RPMI8226 (cell line): Measurements from ENCODE around the gene KRTAP9-1.
"Not testable (repeated sequence)": the region's sequence is repeated elsewhere in the genome, so short reads cannot be mapped to it uniquely, and the experiment has no call there.

ENCODE experiments used
- DNase-seq: peaks from one replicate; pipeline ENCODE4 v3.0.0-alpha.2; 2015

Gene KRTAP9-1, protein sequence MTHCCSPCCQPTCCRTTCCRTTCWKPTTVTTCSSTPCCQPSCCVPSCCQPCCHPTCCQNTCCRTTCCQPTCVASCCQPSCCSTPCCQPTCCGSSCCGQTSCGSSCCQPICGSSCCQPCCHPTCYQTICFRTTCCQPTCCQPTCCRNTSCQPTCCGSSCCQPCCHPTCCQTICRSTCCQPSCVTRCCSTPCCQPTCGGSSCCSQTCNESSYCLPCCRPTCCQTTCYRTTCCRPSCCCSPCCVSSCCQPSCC

GRCh38 chr17:41189837-41190318 is at the start of gene KRTAP9-1:
Gene KRTAP9-1 (plus strand): TSS chr17:41189887. CDS start chr17:41189887, 0 bp downstream.
- DNase-seq: not testable (repeated sequence)

DNA sequence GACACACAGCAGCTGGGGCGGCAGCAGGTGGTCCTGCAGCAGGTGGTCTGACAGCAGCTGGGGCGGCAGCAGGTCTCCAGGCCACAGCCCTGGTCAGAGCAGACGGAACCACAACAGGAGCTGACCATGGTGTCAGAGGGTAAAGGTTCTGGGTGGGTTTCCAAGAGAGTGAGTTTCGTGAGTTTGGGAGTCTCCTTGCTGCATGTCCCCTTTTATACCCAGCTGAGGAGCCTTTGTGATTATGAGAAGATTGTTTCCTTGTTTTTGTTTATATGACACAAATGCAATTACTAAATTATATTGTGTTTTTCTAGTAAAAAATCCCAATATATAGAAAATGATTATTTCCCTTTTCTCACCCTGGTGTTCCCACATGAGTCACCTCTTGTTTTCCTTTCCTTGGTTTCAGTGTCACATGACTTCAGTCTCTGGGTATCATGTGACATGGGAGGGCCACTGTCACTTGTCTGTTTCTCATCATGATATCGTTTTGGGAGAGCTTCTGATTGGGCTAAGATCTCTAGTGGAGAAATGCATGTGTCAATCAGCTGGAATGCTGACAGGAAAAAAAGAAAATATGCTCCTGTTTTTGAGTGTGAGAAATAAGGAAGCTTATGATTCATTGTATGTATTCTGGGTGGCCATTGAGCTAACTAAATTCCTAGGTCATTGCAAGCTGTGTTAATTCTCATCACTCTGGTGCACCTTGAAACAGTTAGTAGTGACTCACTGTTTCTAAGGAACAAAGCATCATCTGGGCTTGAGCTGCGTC is 49.1 kb upstream of the KRTAP9-1 start, which contains the start of gene KRTAP4-6:
Gene KRTAP4-6 (minus strand): TSS at position 185 of the 772 bp plus-strand sequence. CDS start 57 bp downstream, at position 128.
- no peak for DNase-seq

GRCh38 chr17:41141361-41141760 is 48.3 kb upstream of the KRTAP9-1 start:
- DNase-seq: no peak

- no peak for DNase-seq
Observed at GRCh38 chr17:41144846-41145245, 44.8 kb upstream of the KRTAP9-1 start.

- DNase-seq: no peak
Observed at GRCh38 chr17:41145261-41145660, 44.4 kb upstream of the KRTAP9-1 start.

DNA sequence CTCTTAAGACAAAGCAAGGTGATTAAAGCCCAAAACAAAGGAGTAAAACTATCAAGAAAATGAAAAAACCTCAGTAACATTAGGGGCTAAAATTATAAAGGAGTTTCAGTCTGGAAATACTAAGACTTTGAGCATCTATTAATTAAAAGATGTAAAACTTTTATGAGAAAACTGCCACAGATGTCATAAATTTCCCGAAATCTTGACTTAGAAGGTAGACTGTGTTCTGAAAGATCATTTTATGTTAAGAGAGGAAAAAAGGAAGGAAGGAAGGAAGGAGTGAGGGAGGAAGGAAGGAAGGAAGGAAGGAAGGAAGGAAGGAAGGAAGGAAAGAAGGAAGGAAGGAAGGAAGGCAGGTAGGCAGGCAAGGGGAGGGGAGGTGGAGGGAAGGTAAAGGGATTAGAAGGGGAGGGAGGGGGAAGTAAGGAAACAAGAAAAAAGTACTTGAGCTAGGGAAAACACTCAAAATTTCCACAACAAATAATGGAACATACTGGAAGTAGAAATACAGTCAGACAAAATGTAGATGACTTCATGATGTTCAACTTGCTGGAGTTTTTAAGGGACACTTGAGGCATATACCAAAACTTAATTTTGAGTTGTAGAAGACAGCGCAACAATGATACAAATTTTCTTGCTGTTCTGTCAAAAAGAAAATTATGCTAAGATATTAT is 42.0 kb upstream of the KRTAP9-1 start:
- no peak for DNase-seq

- DNase-seq: not testable (repeated sequence)
Observed at GRCh38 chr17:41148971-41149651, 40.6 kb upstream of the KRTAP9-1 start.

GRCh38 chr17:41149652-41149985 is 40.1 kb upstream of the KRTAP9-1 start, which contains the start of gene KRTAP4-5:
Gene KRTAP4-5 (minus strand): TSS chr17:41149825. CDS start chr17:41149767, 58 bp downstream.
- DNase-seq: no peak

GRCh38 chr17:41150026-41150425 is 39.7 kb upstream of the KRTAP9-1 start:
- no peak for DNase-seq

- no peak for DNase-seq
Observed at GRCh38 chr17:41151525-41151924, 38.2 kb upstream of the KRTAP9-1 start.

DNA sequence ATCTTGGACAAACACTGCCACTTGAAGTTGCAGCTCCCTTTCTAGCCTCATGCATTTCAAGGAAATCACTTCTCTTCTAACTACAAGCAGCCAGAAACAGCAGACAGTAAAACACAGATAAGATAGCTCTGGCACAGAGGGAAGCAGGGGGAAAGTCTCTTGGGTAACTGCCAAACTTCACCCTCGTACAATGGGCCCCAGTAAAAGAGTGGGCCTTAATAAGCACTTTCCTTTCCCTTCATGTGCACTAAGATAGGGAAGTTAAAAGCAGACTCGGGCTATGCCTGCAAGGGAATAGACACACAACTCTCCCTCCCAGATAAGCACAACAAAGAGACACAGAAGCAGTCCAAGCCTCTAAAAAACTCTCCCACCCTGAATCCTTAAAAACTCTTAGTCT is 35.8 kb upstream of the KRTAP9-1 start:
- DNase-seq: peak; percentile 38

- DNase-seq: not testable (repeated sequence)
Observed at GRCh38 chr17:41160190-41160589, 29.5 kb upstream of the KRTAP9-1 start.

DNA sequence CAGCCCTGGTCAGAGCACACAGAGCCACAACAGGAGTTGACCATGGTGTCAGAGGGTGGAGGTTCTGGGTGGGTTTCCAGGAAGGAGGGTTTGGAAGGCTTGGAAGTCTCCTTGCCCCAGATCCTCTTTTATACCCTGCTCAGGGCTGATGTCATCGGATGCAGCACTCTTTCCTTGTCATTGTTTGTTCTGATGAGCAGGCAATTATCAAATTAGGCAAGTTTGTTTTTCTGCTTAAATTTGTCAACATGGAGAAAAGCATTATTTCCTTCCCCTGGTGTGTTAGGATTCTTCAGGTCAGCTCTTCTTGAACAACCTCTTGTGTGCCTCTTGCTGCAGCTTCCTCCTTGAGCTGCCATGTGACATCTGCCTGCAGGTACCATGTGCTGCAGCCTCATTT is 29.0 kb upstream of the KRTAP9-1 start, which contains the start of gene KRTAP4-4:
Gene KRTAP4-4 (minus strand): TSS at position 101 of the 400 bp plus-strand sequence. CDS start 57 bp downstream, at position 44.
- DNase-seq: peak; percentile 14

- DNase-seq: no peak
Observed at GRCh38 chr17:41163828-41164227, 25.9 kb upstream of the KRTAP9-1 start.

DNA sequence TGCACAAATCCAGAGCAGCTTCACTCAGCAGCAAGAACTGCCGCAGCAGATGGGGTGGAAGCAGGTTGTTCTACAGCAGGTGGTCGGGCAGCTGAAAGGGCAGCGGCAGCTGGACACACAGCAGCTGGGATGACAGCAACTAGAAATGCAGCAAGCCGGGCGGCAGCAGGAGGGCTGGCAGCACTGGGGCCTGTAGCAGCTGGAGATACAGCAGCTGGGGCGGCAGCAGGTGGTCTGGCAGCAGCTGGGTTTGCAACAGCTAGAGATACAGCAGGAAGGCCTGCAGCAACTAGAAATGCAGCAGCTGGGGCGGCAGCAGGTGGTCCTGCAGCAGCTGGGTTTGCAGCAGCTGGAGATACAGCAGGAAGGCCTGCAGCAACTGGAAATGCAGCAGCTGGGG is 22.1 kb upstream of the KRTAP9-1 start:
- no peak for DNase-seq

GRCh38 chr17:41168121-41168520 is 21.6 kb upstream of the KRTAP9-1 start, which contains the start of gene KRTAP4-3:
Gene KRTAP4-3 (minus strand): TSS chr17:41168221. CDS start chr17:41168172, 49 bp downstream.
- no peak for DNase-seq

- DNase-seq: no peak
Observed at GRCh38 chr17:41171886-41172285, 17.8 kb upstream of the KRTAP9-1 start.

- DNase-seq: peak; percentile 54
Observed at GRCh38 chr17:41176744-41177387, 12.8 kb upstream of the KRTAP9-1 start.

- DNase-seq: no peak
Observed at GRCh38 chr17:41177727-41178271, 11.9 kb upstream of the KRTAP9-1 start, which contains the start of gene KRTAP4-2. Gene KRTAP4-2 (minus strand): TSS chr17:41178221. CDS start chr17:41178164, 57 bp downstream.

- no peak for DNase-seq
Observed at GRCh38 chr17:41178341-41178740, 11.3 kb upstream of the KRTAP9-1 start.

DNA sequence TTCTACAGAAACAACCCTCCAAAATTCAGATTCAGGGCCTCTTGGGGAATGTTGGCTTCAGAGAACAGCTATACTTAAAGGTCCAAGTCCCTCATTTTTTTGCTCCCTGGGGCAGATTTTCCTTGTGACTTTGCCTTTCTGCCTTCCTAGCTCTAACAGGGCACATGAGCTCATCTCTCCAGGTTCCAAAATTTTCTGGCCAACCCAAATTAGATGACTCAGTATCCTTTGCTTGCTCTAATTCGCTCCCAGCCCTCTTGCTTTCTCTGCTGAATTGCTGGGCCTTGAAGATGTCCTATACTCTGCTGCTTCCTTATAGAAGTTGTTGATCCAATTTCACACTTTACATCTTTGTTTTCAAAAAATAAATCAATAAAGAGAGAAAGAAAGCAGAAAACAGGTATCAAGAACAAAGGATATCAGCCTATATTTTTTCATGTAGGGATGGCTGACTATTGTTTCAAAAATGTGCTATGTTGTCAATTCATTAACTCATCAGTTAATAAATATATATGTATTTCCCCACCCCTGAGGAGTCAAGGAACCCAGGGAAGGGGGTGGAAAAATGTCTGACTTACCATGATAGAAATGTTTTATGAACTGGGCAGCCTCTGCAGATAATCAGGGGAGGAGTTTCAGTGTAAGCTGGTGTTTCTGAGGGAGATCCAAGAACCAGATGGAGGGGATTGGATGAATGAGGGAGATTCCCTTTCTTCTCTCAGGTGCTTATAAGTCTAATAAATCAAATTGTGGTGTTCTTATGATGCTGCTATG is 10.7 kb upstream of the KRTAP9-1 start:
- DNase-seq: no peak
